ENCODE data around the gene CYYR1.

The CYYR1 gene

DNA sequence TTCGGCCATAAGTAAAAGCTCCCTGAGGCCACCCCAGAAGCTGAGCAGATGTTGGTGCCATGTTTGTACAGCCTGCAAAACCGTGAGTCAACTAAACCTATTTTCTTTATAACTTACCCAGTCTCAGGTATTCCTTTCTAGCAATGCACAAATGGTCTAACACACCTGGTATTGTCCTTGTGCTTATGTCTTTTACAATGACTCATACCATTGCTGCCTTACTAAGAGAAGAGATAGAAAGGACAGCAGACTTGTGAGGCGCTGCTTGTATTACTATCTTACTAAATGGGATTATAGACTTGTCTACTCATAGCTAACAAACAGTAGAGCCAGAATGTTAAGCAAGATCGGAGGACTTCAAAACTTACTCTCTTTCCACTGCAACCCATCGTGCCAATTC, 18.5 kb upstream of the CYYR1 start:
- no peak overlapping the region for H3K4me3 ChIP-seq (IDR thresholded peaks at IDR 0.05; ENCODE audit: insufficient read depth, low read depth, low read length)
- H3K27ac ChIP-seq: no peak overlapping the region
- no peak overlapping the region for H3K4me2 ChIP-seq
- no peaks in the 10 kb centered on the region for H3K36me3 ChIP-seq (ENCODE audit: insufficient read depth)
- no peaks in the 10 kb centered on the region for H3K4me1 ChIP-seq (ENCODE audit: low read depth, poor library complexity, severe bottlenecking)
- H3K79me2 ChIP-seq (ENCODE audit: insufficient read depth, low read depth): no peaks in the 10 kb centered on the region
- no peak overlapping the region for H3K9ac ChIP-seq
- H2AFZ ChIP-seq (ENCODE audit: low read depth): no peak overlapping the region
- H3K27me3 ChIP-seq (ENCODE audit: insufficient read depth, low read depth): no peaks in the 10 kb centered on the region
- H4K20me1 ChIP-seq (ENCODE audit: insufficient read depth): no peaks in the 10 kb centered on the region
- TF ChIP-seq, protein P1, sequence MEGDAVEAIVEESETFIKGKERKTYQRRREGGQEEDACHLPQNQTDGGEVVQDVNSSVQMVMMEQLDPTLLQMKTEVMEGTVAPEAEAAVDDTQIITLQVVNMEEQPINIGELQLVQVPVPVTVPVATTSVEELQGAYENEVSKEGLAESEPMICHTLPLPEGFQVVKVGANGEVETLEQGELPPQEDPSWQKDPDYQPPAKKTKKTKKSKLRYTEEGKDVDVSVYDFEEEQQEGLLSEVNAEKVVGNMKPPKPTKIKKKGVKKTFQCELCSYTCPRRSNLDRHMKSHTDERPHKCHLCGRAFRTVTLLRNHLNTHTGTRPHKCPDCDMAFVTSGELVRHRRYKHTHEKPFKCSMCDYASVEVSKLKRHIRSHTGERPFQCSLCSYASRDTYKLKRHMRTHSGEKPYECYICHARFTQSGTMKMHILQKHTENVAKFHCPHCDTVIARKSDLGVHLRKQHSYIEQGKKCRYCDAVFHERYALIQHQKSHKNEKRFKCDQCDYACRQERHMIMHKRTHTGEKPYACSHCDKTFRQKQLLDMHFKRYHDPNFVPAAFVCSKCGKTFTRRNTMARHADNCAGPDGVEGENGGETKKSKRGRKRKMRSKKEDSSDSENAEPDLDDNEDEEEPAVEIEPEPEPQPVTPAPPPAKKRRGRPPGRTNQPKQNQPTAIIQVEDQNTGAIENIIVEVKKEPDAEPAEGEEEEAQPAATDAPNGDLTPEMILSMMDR (conservative IDR thresholded peaks at IDR 0.05; ENCODE audit: low read depth, low read length): no peak

DNA sequence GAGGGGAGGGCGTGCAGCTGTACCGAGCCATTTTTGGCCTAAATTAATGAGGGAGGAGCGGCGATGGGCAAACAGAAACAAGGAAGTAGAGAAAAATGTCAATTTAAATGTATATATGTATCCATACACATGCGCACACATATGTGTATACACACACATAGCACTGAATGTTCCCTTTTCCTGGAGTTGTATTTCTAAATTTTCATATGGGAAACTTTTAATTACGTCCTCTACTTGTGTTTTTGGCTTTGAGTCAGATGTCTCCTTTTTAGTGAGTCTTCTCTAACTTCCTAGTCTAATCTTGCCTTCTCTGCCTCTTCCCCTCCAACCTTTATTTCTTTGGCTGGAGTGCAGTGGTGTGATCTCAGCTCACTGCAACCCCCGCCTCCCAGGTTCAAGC, 15.4 kb upstream of the CYYR1 start:
- TF ChIP-seq, protein P1 (conservative IDR thresholded peaks at IDR 0.05; ENCODE audit: low read depth, low read length): no peak
- Histone ChIP-seq H3K27ac (no peak overlapping the region), H3K4me2 (no peak overlapping the region), H4K20me1 (ENCODE audit: insufficient read depth) (no peaks in the 10 kb centered on the region), H3K36me3 (ENCODE audit: insufficient read depth) (no peaks in the 10 kb centered on the region), H3K79me2 (ENCODE audit: insufficient read depth, low read depth) (no peaks in the 10 kb centered on the region), H3K27me3 (ENCODE audit: insufficient read depth, low read depth) (no peaks in the 10 kb centered on the region), H3K9ac (no peak overlapping the region), H2AFZ (ENCODE audit: low read depth) (no peak overlapping the region), H3K4me3 (IDR thresholded peaks at IDR 0.05; ENCODE audit: insufficient read depth, low read depth, low read length) (no peak overlapping the region), H3K4me1 (ENCODE audit: low read depth, poor library complexity, severe bottlenecking) (no peaks in the 10 kb centered on the region)

DNA sequence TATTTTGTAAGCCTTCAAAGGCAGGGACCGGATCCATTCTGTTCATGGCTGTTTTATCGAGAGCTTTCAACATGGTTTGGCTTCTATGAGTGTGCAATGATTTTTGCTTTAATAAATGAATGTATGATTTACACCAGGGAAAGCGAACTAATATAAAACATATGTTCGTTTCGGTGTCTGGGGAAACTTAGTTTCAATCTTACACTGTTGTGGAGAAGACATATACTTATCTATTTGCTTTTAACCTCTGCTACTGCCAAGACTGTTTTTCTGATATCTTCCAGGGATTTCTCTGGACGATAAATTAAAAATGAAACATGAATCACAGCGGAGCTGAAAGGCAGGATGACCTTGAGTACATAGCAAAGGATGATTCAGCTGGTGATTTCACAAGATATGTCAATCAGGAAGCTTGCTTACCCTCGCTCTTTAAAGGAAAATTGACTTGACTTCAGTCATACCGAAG, 14.7 kb upstream of the CYYR1 start:
- no peaks in the 10 kb centered on the region for H3K4me1 ChIP-seq (ENCODE audit: low read depth, poor library complexity, severe bottlenecking)

DNA sequence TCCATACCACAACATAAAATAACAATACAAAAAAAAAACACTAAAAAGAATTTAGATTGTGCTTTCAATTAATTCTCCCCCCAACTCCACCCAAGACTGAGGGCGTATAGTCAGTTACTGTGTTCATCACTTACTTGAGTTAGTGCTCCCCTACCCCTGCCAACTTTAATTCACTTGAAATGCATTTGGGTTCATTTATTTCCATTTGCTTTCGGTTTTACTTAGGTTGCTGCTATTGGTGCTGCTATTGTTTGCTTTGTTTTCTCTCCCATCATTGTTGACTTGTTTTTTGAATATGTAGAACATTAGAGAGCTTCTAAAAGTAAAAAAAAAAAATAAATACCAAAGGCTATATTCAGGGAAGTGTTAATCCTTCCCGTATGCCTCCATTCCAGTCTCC, 10.7 kb upstream of the CYYR1 start:
- H3K79me2 ChIP-seq (ENCODE audit: insufficient read depth, low read depth): no peaks in the 10 kb centered on the region
- no peak overlapping the region for H2AFZ ChIP-seq (ENCODE audit: low read depth)
- no peaks in the 10 kb centered on the region for H3K27me3 ChIP-seq (ENCODE audit: insufficient read depth, low read depth)
- no peaks in the 10 kb centered on the region for H3K36me3 ChIP-seq (ENCODE audit: insufficient read depth)
- no peak overlapping the region for H3K27ac ChIP-seq
- no peaks in the 10 kb centered on the region for H3K4me1 ChIP-seq (ENCODE audit: low read depth, poor library complexity, severe bottlenecking)
- TF ChIP-seq, protein P1 (conservative IDR thresholded peaks at IDR 0.05; ENCODE audit: low read depth, low read length): no peak
- no peaks in the 10 kb centered on the region for H4K20me1 ChIP-seq (ENCODE audit: insufficient read depth)
- H3K4me2 ChIP-seq: no peak overlapping the region
- H3K9ac ChIP-seq: no peak overlapping the region
- H3K4me3 ChIP-seq (IDR thresholded peaks at IDR 0.05; ENCODE audit: insufficient read depth, low read depth, low read length): no peak overlapping the region

More for the DNA sequence above, 14.7 kb upstream of the CYYR1 start:
- Histone ChIP-seq H3K27me3 (ENCODE audit: insufficient read depth, low read depth) (no peaks in the 10 kb centered on the region), H3K9ac (no peak overlapping the region), H3K4me3 (IDR thresholded peaks at IDR 0.05; ENCODE audit: insufficient read depth, low read depth, low read length) (no peak overlapping the region), H2AFZ (ENCODE audit: low read depth) (no peak overlapping the region), H3K79me2 (ENCODE audit: insufficient read depth, low read depth) (no peaks in the 10 kb centered on the region), H3K27ac (no peak overlapping the region), H4K20me1 (ENCODE audit: insufficient read depth) (no peaks in the 10 kb centered on the region), H3K4me2 (no peak overlapping the region), H3K36me3 (ENCODE audit: insufficient read depth) (no peaks in the 10 kb centered on the region)
- TF ChIP-seq, protein P1 (conservative IDR thresholded peaks at IDR 0.05; ENCODE audit: low read depth, low read length): no peak
